SW 1271 (cell line): ENCODE data around the gene C3orf22.
"Not testable (repeated sequence)": the region's sequence is repeated elsewhere in the genome, so short reads cannot be mapped to it uniquely, and the experiment has no call there.

ENCODE experiments used
- DNase-seq, 2 experiments: peaks; one replicate each; lab custom pipeline; 2025; lab: John Stamatoyannopoulos, UW

C3orf22 gene

GRCh38 chr3:126558336-126559071, at the start of gene C3orf22:
Gene C3orf22, minus strand, starts transcription at chr3:126558932. Its CDS starts 5,542 bp downstream, at chr3:126553390.
- DNase-seq = no peak

GRCh38 chr3:126607214-126607908, 48.6 kb upstream of the C3orf22 start:
- no peak for DNase-seq

GRCh38 chr3:126606001-126606400, 47.3 kb upstream of the C3orf22 start:
- no peak for DNase-seq

GRCh38 chr3:126604691-126605090, 46.0 kb upstream of the C3orf22 start:
- no peak for DNase-seq

GRCh38 chr3:126599101-126599500, 40.4 kb upstream of the C3orf22 start:
- no peak for DNase-seq

- not testable (repeated sequence) for DNase-seq
Observed at GRCh38 chr3:126595479-126595878, 36.7 kb upstream of the C3orf22 start.

GRCh38 chr3:126591515-126591914, 32.8 kb upstream of the C3orf22 start:
- DNase-seq = not testable (repeated sequence)

- no peak for DNase-seq
Observed at GRCh38 chr3:126582311-126582710, 23.6 kb upstream of the C3orf22 start.

- DNase-seq = no peak
Observed at GRCh38 chr3:126581569-126581968, 22.8 kb upstream of the C3orf22 start.

GRCh38 chr3:126580746-126581145, 22.0 kb upstream of the C3orf22 start:
- no peak for DNase-seq

- no peak for DNase-seq
Observed at GRCh38 chr3:126578702-126579101, 20.0 kb upstream of the C3orf22 start.

- no peak for DNase-seq
Observed at GRCh38 chr3:126577261-126577660, 18.5 kb upstream of the C3orf22 start.

- DNase-seq = no peak
Observed at GRCh38 chr3:126573492-126574117, 14.9 kb upstream of the C3orf22 start.

GRCh38 chr3:126571078-126571477, 12.3 kb upstream of the C3orf22 start:
- no peak for DNase-seq

- no peak for DNase-seq
Observed at GRCh38 chr3:126570103-126570541, 11.4 kb upstream of the C3orf22 start.

GRCh38 chr3:126569390-126569975, 10.8 kb upstream of the C3orf22 start:
- DNase-seq = no peak

GRCh38 chr3:126568776-126569342, 10.1 kb upstream of the C3orf22 start:
- no peak for DNase-seq

- no peak for DNase-seq
Observed at GRCh38 chr3:126567696-126568438, 9.1 kb upstream of the C3orf22 start.

GRCh38 chr3:126562737-126563276, 4.1 kb upstream of the C3orf22 start:
- DNase-seq = no peak

- DNase-seq = no peak
Observed at GRCh38 chr3:126557761-126558160, 971 bp downstream of the C3orf22 start.

GRCh38 chr3:126557415-126557745, 1.4 kb downstream of the C3orf22 start:
- DNase-seq = no peak
